ENCODE data around the gene BCL2L11. TPM values are rescaled to one million over a fixed set of nuclear protein-coding genes. Genes with fewer than 3 reads are reported as not detected.

The BCL2L11 gene
- total and polyA plus RNA-seq, 2 experiments from 2014 or later: 10.6 to 22.5 TPM

- TF ChIP-seq ZNF462 (CRISPR knock-in tag; IDR thresholded peaks at IDR 0.05) (no peak), EZH2 (IDR thresholded peaks at IDR 0.05; ENCODE audit: low read depth, unreplicated experiment) (no peak)
Observed at GRCh38 chr2:111160758-111161157, 40.0 kb downstream of the BCL2L11 start (continued).

GRCh38 chr2:111161971-111162370 is 41.3 kb downstream of the BCL2L11 start:
- H3K4me1 Mint-ChIP-seq: peaks cover 40% of the 10 kb centered on the region
- no peak for DNase-seq (ENCODE audit: low spot score)
- peaks cover 6% of the 10 kb centered on the region for H4K20me1 ChIP-seq (replicated peaks; ENCODE audit: insufficient read depth)
- TF ChIP-seq JUNB (IDR thresholded peaks at IDR 0.05; ENCODE audit: unreplicated experiment) (no peak), NANOG (IDR thresholded peaks at IDR 0.05; ENCODE audit: borderline replicate concordance) (no peak), ZNF114 (CRISPR knock-in tag; IDR thresholded peaks at IDR 0.05) (no peak), CTCF (conservative IDR thresholded peaks at IDR 0.05; ENCODE audit: low read depth in 2 of 2) (no peak), ZNF331 (CRISPR knock-in tag; IDR thresholded peaks at IDR 0.05; ENCODE audit: low read depth) (no peak), REST (IDR thresholded peaks at IDR 0.05; ENCODE audit: unreplicated experiment) (no peak), STAT1 (IDR thresholded peaks at IDR 0.05; ENCODE audit: unreplicated experiment) (no peak), CREB1 (CRISPR knock-in tag; IDR thresholded peaks at IDR 0.05; ENCODE audit: low read depth) (no peak), EZH2phosphoT487 (IDR thresholded peaks at IDR 0.05; ENCODE audit: unreplicated experiment) (no peak), EZH2 (IDR thresholded peaks at IDR 0.05; ENCODE audit: low read depth, unreplicated experiment) (no peak), POLR2AphosphoS5 (IDR thresholded peaks at IDR 0.05; ENCODE audit: low read depth) (no peak)

More at GRCh38 chr2:111161971-111162370, 41.3 kb downstream of the BCL2L11 start:
- Histone ChIP-seq H3K27ac (ENCODE audit: low read depth) (no peak overlapping the region), H3K4me1 (ENCODE audit: insufficient read depth) (peaks cover 30% of the 10 kb centered on the region), H3K4me2 (no peak overlapping the region), H3K79me2 (replicated peaks; ENCODE audit: insufficient read depth) (peaks cover 49% of the 10 kb centered on the region), H3K36me3 (ENCODE audit: insufficient read depth) (0 out of 2 replicates have a peak, but pooled peaks cover 8% of the 10 kb centered on the region), H3K4me3 (no peak overlapping the region), H3F3A (replicated peaks; ENCODE audit: low read depth) (no peaks in the 10 kb centered on the region), H3K9me2 (ENCODE audit: insufficient read depth) (no peaks in the 10 kb centered on the region), H2AFZ (no peak overlapping the region), H3K27me3 (ENCODE audit: insufficient read depth) (no peaks in the 10 kb centered on the region)
- Mint-ChIP-seq H3K36me3 (ENCODE audit: low read depth) (peaks cover 34% of the 10 kb centered on the region), H3K27ac (no peak overlapping the region), H3K27me3 (ENCODE audit: insufficient read depth, low read depth, poor library complexity) (peaks cover 4% of the 10 kb centered on the region), H3K9me3 (no peaks in the 10 kb centered on the region), H3K4me3 (no peak overlapping the region)
- no peak for ATAC-seq
